PFSK-1 (cell line): ENCODE results near the gene PRX.

Experiments used
- FOXP2 ChIP-seq: optimal IDR thresholded peaks from 2 replicates; pipeline ENCODE3; 2011; ENCODE audit warnings: borderline replicate concordance, control low read depth, inconsistent platforms; ENCODE audit not compliant: insufficient read depth; ENCODE audit errors: extremely low read length, extremely low read depth
- POLR2AphosphoS5 ChIP-seq: IDR thresholded peaks from 2 replicates; pipeline ENCODE4 v1.6.1; 2012; ENCODE audit warnings: low read depth, mild to moderate bottlenecking, control low read depth, low read length, moderate library complexity
- REST ChIP-seq, 2 experiments: IDR thresholded peaks; 2 replicates each; pipeline versions ENCODE4 v1.6.1 to v1.8.0; 2011 to 2012; ENCODE audit warnings: low read depth in 2 of 2, low read length in 2 of 2, control low read depth in 1 of 2, inconsistent platforms in 1 of 2, mild to moderate bottlenecking in 1 of 2, moderate library complexity in 1 of 2; ENCODE audit not compliant: insufficient read depth in 1 of 2
- SIN3A ChIP-seq: IDR thresholded peaks from 2 replicates; pipeline ENCODE4 v1.6.1; 2012; ENCODE audit warnings: mild to moderate bottlenecking, low read length, moderate library complexity, borderline replicate concordance; ENCODE audit not compliant: insufficient read depth
- TAF1 ChIP-seq: IDR thresholded peaks from 2 replicates; pipeline ENCODE4 v1.6.1; 2012; ENCODE audit warnings: low read length, control low read depth, borderline replicate concordance; ENCODE audit not compliant: insufficient read depth

PRX gene

GRCh38 chr19:40365613-40366401 lies 47.4 kb downstream of the PRX start:
- TF ChIP-seq REST (IDR thresholded peaks at IDR 0.05; ENCODE audit: insufficient read depth in 1 of 2, low read depth in 2 of 2, low read length in 2 of 2): no peak
- peak; percentile 35 for TF ChIP-seq FOXP2
- TF ChIP-seq TAF1: 0 out of 2 replicates have a peak, but pooled peaks have one; percentile 52
- TF ChIP-seq POLR2AphosphoS5: peak; percentile 67; the same call in 1 of the 2 replicates
- TF ChIP-seq SIN3A: no peak

- TF ChIP-seq SIN3A (no peak), REST (IDR thresholded peaks at IDR 0.05; ENCODE audit: insufficient read depth in 1 of 2, low read depth in 2 of 2, low read length in 2 of 2) (no peak), POLR2AphosphoS5 (no peak), FOXP2 (no peak), TAF1 (no peak)
Measured at GRCh38 chr19:40365010-40365409, 48.2 kb downstream of the PRX start.

GRCh38 chr19:40363069-40363468 lies 50.1 kb downstream of the PRX start:
- TF ChIP-seq TAF1: no peak
- no peak for TF ChIP-seq POLR2AphosphoS5
- no peak for TF ChIP-seq FOXP2
- no peak for TF ChIP-seq REST (IDR thresholded peaks at IDR 0.05; ENCODE audit: insufficient read depth in 1 of 2, low read depth in 2 of 2, low read length in 2 of 2)
- TF ChIP-seq SIN3A: no peak

- no peak for TF ChIP-seq REST (IDR thresholded peaks at IDR 0.05; ENCODE audit: insufficient read depth in 1 of 2, low read depth in 2 of 2, low read length in 2 of 2)
- no peak for TF ChIP-seq POLR2AphosphoS5
- TF ChIP-seq SIN3A: no peak
- no peak for TF ChIP-seq FOXP2
- TF ChIP-seq TAF1: no peak
Measured at GRCh38 chr19:40362160-40362559, 51.0 kb downstream of the PRX start.
